ENCODE results near the gene SETD5. TPM values are rescaled to one million over a fixed set of nuclear protein-coding genes. Genes with fewer than 3 reads are reported as not detected.

Gene SETD5
- total RNA-seq, 1 experiment from 2014 or later: 279 TPM

- ChIA-PET POLR2A (no interaction called here), CTCF (no interaction called here)
- Mint-ChIP-seq H3K27me3 (ENCODE audit: low read depth) (no peaks in the 10 kb centered on the region), H3K9me3 (no peaks in the 10 kb centered on the region), H3K27ac (0 out of 2 replicates have a peak overlapping the region, but pooled peaks have one; percentile 4), H3K4me1 (no peaks in the 10 kb centered on the region), H3K4me3 (no peak overlapping the region), H3K36me3 (peaks cover 85% of the 10 kb centered on the region)
- ATAC-seq (no peak), DNase-seq (ENCODE audit: low spot score) (no peak)
- TF ChIP-seq ATF3 (CRISPR knock-in tag; conservative IDR thresholded peaks at IDR 0.05): no peak
- no peak for TF ChIP-seq ZNF138 (CRISPR knock-in tag; conservative IDR thresholded peaks at IDR 0.05)
- TF ChIP-seq ZNF263 (CRISPR knock-in tag; IDR thresholded peaks at IDR 0.05; ENCODE audit: low read depth): no peak
- TF ChIP-seq ZSCAN18 (CRISPR knock-in tag; IDR thresholded peaks at IDR 0.05): no peak
- TF ChIP-seq GTF2I (CRISPR knock-in tag; conservative IDR thresholded peaks at IDR 0.05): no peak
- no peak for TF ChIP-seq ZNF281 (CRISPR knock-in tag; IDR thresholded peaks at IDR 0.05)
- no peak for TF ChIP-seq ETV6 (CRISPR knock-in tag; IDR thresholded peaks at IDR 0.05)
- TF ChIP-seq SMAD4 (CRISPR knock-in tag; IDR thresholded peaks at IDR 0.05): no peak
- TF ChIP-seq E2F1 (CRISPR knock-in tag; IDR thresholded peaks at IDR 0.05): no peak
- TF ChIP-seq ZNF317 (CRISPR knock-in tag; IDR thresholded peaks at IDR 0.05; ENCODE audit: borderline replicate concordance, low read depth): no peak
- no peak for TF ChIP-seq IRF2 (CRISPR knock-in tag; IDR thresholded peaks at IDR 0.05; ENCODE audit: borderline replicate concordance, low read depth)
- TF ChIP-seq NR1H2 (CRISPR knock-in tag; IDR thresholded peaks at IDR 0.05): no peak
- no peak for TF ChIP-seq ZNF121 (CRISPR knock-in tag; IDR thresholded peaks at IDR 0.05)
- TF ChIP-seq ELF4 (CRISPR knock-in tag; IDR thresholded peaks at IDR 0.05; ENCODE audit: low read depth): no peak
- TF ChIP-seq E2F4 (CRISPR knock-in tag; IDR thresholded peaks at IDR 0.05; ENCODE audit: borderline replicate concordance, low read depth): no peak
- no peak for TF ChIP-seq SMAD3 (CRISPR knock-in tag; IDR thresholded peaks at IDR 0.05; ENCODE audit: borderline replicate concordance)
- no peak for TF ChIP-seq MXD4 (CRISPR knock-in tag; IDR thresholded peaks at IDR 0.05; ENCODE audit: borderline replicate concordance)
Observed at GRCh38 chr3:9467451-9467850, 70.0 kb downstream of the SETD5 start.

GRCh38 chr3:9468460-9468859, 71.0 kb downstream of the SETD5 start:
- H3K9me3 Mint-ChIP-seq: no peaks in the 10 kb centered on the region
- CTCF ChIA-PET: no interaction called here
- no peaks in the 10 kb centered on the region for H3K4me1 Mint-ChIP-seq
- peaks cover 89% of the 10 kb centered on the region for H3K36me3 Mint-ChIP-seq
- DNase-seq (ENCODE audit: low spot score) (no peak), ATAC-seq (no peak)
- POLR2A ChIA-PET: no interaction called here
- H3K4me3 Mint-ChIP-seq: no peak overlapping the region
- H3K27ac Mint-ChIP-seq: peak overlapping the region; percentile 46; the same call in 1 of the 2 replicates
- TF ChIP-seq ESRRA (CRISPR knock-in tag; IDR thresholded peaks at IDR 0.05; ENCODE audit: borderline replicate concordance): no peak
- TF ChIP-seq JUN (CRISPR knock-in tag; IDR thresholded peaks at IDR 0.05): no peak
- no peak for TF ChIP-seq ATF3 (CRISPR knock-in tag; conservative IDR thresholded peaks at IDR 0.05)
- no peak for TF ChIP-seq NR1H2 (CRISPR knock-in tag; IDR thresholded peaks at IDR 0.05)
- no peak for TF ChIP-seq NR3C1 (CRISPR knock-in tag; conservative IDR thresholded peaks at IDR 0.05; ENCODE audit: low read depth)
- TF ChIP-seq ZNF396 (CRISPR knock-in tag; IDR thresholded peaks at IDR 0.05; ENCODE audit: borderline replicate concordance): no peak
- TF ChIP-seq GTF2I (CRISPR knock-in tag; conservative IDR thresholded peaks at IDR 0.05): no peak
- TF ChIP-seq NFATC4 (CRISPR knock-in tag; IDR thresholded peaks at IDR 0.05): no peak
- no peaks in the 10 kb centered on the region for H3K27me3 Mint-ChIP-seq (ENCODE audit: low read depth)
